Nephron (organoid): Measurements from ENCODE around the gene FTCD.

ENCODE experiments used
- H3K27ac Mint-ChIP-seq, 3 experiments: 2 replicates each; pipeline ENCODE4 v1.8.0; 2020; ENCODE audit warnings: mixed read lengths in 3 of 3, mild to moderate bottlenecking in 2 of 3, moderate library complexity in 1 of 3
- H3K27me3 Mint-ChIP-seq: 2 replicates; pipeline ENCODE4 v1.8.0; 2021; ENCODE audit warnings: low read depth, mild to moderate bottlenecking, moderate library complexity, mixed read lengths
- H3K36me3 Mint-ChIP-seq: 2 replicates; pipeline ENCODE4 v1.8.0; 2020; ENCODE audit warnings: low read depth, mixed read lengths
- H3K4me1 Mint-ChIP-seq: 2 replicates; pipeline ENCODE4 v1.8.0; 2020; ENCODE audit warnings: mixed read lengths
- H3K4me3 Mint-ChIP-seq, 3 experiments: 2 replicates each; pipeline ENCODE4 v1.8.0; 2020; ENCODE audit warnings: mild to moderate bottlenecking in 3 of 3, mixed read lengths in 3 of 3, moderate library complexity in 2 of 3
- H3K9me3 Mint-ChIP-seq: 2 replicates; pipeline ENCODE4 v1.8.0; 2020; ENCODE audit warnings: mixed read lengths
- TF ChIP-seq, protein P1 (sequence below), 3 experiments: fragments of 200-600 bp; sonication (generic); IDR thresholded peaks; one replicate each; pipeline ENCODE4 v1.5.0; 2021; ENCODE audit warnings: antibody characterized with exemption in 3 of 3; ENCODE audit not compliant: unreplicated experiment in 3 of 3

Gene FTCD

DNA sequence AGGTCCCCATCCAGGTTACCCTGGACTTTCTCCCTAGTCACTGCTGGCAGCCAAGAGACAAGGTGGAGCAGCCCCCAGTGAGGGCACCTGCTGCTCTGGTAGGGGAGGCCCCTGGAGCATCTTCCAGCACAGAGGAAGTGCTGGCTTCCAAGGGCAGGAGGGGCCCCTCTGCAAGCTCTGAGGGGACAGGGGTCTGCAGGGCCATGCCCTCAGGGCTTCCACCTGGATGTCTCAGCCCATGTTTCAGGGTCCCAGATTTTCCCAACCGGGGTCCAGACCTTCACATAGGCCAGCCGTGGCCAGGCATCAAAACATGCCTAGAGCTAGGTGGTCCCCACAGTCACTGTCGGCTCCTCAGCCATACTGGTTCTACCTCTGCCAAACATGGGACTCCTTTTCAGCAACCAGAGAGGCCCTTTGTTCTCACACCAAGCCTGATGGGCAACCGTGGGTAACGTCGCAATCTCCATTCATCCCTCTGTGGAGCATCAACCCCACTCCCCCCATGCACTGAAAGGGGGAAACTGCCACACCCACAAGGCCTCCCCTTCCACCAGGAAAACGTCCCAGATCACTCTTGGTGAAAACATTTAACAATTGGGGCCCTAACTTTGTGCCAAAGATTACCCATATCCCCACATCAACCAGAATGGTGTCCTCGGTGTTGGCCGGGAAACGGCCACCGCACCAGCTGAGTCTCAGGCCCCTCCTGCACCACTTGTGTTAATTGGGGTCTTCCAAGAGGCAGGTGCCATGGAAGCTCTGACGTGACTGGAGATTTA lies 59.4 kb downstream of the FTCD start:
- Mint-ChIP-seq H3K36me3 (peaks cover 13% of the 10 kb centered on the region), H3K9me3 (peaks cover 12% of the 10 kb centered on the region)

DNA sequence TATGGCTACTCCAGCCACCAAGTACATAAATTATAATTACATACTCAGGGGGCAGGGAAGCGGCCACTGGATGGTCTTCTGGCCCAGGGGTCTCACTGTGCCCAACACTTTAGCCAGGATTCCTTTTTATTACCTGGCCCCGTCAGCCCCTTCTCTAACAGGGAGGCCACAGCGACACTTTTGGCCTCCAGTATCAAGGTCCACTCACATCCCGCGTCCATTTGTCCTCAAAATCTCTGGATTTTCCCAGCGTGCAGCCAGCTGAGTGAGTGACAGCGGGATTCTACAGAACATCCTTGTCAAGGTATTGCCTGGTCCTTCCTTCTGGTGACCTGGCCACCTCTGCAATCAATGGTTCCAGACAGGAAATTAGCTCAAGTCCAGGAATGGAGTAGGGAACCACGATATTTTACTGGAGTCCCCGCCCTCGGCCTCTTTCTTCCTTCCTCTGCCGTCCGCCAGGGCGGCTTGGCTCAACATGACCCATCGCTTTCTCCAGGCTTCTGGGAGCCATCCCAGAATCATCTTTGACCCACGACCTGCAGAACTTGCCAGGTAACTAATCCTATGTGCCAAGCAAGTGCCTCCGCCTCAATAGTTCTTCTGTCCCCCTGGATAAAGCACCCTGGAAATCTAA lies 60.2 kb downstream of the FTCD start:
- Mint-ChIP-seq H3K4me1 (peaks cover 28% of the 10 kb centered on the region), H3K9me3 (peaks cover 12% of the 10 kb centered on the region), H3K27ac (peak overlapping the region in 2 of 3 experiments; percentile 47 to 78), H3K4me3 (peak overlapping the region in 1 of 3 experiments; percentile 58), H3K27me3 (peaks cover 12% of the 10 kb centered on the region), H3K36me3 (peaks cover 8% of the 10 kb centered on the region)
- TF ChIP-seq, protein P1, sequence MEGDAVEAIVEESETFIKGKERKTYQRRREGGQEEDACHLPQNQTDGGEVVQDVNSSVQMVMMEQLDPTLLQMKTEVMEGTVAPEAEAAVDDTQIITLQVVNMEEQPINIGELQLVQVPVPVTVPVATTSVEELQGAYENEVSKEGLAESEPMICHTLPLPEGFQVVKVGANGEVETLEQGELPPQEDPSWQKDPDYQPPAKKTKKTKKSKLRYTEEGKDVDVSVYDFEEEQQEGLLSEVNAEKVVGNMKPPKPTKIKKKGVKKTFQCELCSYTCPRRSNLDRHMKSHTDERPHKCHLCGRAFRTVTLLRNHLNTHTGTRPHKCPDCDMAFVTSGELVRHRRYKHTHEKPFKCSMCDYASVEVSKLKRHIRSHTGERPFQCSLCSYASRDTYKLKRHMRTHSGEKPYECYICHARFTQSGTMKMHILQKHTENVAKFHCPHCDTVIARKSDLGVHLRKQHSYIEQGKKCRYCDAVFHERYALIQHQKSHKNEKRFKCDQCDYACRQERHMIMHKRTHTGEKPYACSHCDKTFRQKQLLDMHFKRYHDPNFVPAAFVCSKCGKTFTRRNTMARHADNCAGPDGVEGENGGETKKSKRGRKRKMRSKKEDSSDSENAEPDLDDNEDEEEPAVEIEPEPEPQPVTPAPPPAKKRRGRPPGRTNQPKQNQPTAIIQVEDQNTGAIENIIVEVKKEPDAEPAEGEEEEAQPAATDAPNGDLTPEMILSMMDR (IDR thresholded peaks at IDR 0.05; ENCODE audit: unreplicated experiment in 3 of 3) = no peak

More for the DNA sequence above, 59.4 kb downstream of the FTCD start:
- Mint-ChIP-seq H3K27ac (peak overlapping the region; percentile 47 to 78 (median 47)), H3K4me1 (peaks cover 35% of the 10 kb centered on the region), H3K4me3 (peak overlapping the region; percentile 55 to 84 (median 83)), H3K27me3 (peaks cover 14% of the 10 kb centered on the region)
- TF ChIP-seq, protein P1 (IDR thresholded peaks at IDR 0.05; ENCODE audit: unreplicated experiment in 3 of 3) = no peak

DNA sequence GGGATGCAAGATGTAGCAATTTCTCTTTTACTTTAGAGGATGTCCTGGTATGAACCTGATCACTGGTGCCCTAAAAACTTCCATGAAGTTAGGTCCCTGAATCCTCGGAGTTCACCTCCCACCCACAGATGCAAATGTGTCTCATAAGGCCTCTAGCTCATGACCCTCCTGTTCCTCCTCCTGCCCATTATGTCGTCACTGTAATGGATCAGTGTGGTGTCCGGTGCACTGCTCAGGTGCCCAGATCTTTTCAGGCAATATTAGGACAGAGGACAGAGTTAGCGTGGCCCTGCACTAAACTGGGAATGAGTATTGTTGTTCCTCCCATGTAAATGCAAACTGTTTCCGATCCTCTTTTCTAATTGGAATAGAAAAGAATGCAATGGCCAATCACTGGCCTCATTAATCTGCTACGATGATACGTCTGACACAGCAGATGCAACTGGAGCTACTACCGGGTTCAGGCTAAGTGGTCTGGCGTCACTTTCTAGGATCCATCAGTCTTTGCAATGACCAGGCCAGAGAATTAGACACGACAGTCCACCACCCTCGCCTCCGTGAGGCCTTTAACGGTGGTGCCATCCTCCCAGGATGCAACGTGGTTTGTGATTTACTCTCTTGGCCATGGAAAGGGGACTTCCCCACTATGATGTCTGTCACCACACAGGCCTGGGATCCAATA lies 60.8 kb downstream of the FTCD start:
- TF ChIP-seq, protein P1 (IDR thresholded peaks at IDR 0.05; ENCODE audit: unreplicated experiment in 3 of 3) = no peak
- H3K27ac Mint-ChIP-seq = peak overlapping the region in 2 of 3 experiments; percentile 64 to 84
- peak overlapping the region in 1 of 3 experiments; percentile 58 for H3K4me3 Mint-ChIP-seq
- H3K4me1 Mint-ChIP-seq = peaks cover 28% of the 10 kb centered on the region
- peaks cover 9% of the 10 kb centered on the region for H3K36me3 Mint-ChIP-seq
- peaks cover 18% of the 10 kb centered on the region for H3K9me3 Mint-ChIP-seq
- peaks cover 8% of the 10 kb centered on the region for H3K27me3 Mint-ChIP-seq

DNA sequence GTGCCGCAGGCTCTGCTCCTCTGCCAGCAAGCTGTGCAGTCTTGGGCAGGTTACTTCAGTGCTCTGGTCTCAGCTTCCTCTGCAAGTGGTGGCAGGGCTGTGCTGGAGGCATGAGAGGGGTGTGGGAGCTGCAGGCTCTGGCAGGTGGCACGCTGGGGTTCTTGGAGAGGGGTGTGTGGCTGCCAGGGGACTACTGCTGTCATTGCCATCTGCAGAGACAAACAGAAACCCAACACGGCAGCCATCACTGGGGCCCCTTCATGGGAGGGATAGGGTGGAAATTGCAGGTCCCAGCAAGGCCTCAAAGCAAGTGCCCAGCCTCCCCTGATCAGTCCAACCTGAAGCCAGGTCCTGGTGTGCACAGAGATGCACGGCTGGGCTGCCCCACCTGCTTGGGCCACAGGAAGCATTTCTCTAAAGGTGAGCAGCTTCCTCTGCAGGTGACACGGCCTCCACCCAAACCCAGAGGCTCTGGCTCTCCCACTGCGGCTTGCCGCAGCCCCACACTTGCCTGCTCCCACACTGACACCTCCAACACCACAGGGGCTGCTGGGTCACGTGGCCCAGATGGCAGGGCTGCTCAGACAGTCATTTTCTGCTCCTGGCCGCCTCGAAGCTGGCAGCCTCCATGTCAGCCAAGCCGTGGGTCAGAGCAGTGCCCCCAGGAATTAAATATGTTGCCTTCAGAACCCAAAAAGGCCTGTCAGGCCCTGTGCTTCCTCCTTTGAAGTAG lies 61.5 kb downstream of the FTCD start:
- TF ChIP-seq, protein P1 (IDR thresholded peaks at IDR 0.05; ENCODE audit: unreplicated experiment in 3 of 3) = no peak
- Mint-ChIP-seq H3K4me3 (peak overlapping the region in 1 of 3 experiments; percentile 43), H3K36me3 (peaks cover 9% of the 10 kb centered on the region), H3K9me3 (peaks cover 19% of the 10 kb centered on the region), H3K27me3 (peaks cover 8% of the 10 kb centered on the region), H3K27ac (peak overlapping the region in 2 of 3 experiments; percentile 64 to 84), H3K4me1 (peaks cover 28% of the 10 kb centered on the region)

DNA sequence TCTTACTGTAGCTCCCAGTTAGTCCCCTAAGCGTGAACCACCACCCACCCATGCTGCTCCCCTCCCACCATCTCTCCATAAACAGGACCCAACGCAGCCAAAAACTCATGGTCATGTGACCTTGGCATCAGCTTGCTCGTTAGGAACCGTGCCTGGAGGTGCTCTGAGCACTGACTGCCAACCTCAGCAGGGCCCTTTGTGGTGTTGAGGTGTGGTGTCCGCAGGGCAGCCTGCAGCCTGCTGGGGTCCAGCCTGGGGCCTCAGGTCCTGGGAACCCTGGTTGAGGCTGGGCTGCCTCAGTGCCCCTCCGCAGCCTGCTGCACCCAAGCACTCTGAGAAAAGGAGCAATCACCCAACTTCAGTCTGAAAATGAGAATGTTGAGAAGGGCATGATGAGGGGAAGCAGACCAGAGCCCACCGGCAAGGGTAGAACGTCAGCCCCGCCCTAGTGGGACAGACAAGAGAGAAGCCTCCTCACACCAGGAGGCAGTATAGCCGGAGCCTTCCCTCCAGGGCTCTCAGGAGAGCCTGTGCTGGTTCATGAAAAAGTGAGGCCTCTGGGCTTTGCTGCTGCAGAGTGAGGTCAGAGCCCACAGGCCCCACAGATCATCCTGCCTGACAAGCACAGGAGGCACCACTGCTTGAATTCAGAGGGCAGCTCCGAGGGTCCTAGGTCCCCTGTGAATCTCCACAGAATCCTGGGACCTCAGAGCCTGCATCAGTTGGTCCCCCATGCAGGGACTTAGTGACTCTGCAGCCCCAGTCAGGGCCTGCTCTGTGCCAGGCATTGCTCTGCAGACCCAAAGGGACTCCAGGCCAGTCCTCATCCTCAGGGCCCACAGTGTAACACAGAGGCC lies 62.3 kb downstream of the FTCD start:
- peaks cover 28% of the 10 kb centered on the region for H3K4me1 Mint-ChIP-seq
- H3K27ac Mint-ChIP-seq = peak overlapping the region in 1 of 3 experiments; percentile 70
- peaks cover 9% of the 10 kb centered on the region for H3K36me3 Mint-ChIP-seq
- H3K9me3 Mint-ChIP-seq = peaks cover 27% of the 10 kb centered on the region
- peak overlapping the region in 1 of 3 experiments; percentile 34 for H3K4me3 Mint-ChIP-seq
- peaks cover 8% of the 10 kb centered on the region for H3K27me3 Mint-ChIP-seq
- TF ChIP-seq, protein P1 (IDR thresholded peaks at IDR 0.05; ENCODE audit: unreplicated experiment in 3 of 3) = no peak
